Measurements from ENCODE around the gene SPECC1.

DNA sequence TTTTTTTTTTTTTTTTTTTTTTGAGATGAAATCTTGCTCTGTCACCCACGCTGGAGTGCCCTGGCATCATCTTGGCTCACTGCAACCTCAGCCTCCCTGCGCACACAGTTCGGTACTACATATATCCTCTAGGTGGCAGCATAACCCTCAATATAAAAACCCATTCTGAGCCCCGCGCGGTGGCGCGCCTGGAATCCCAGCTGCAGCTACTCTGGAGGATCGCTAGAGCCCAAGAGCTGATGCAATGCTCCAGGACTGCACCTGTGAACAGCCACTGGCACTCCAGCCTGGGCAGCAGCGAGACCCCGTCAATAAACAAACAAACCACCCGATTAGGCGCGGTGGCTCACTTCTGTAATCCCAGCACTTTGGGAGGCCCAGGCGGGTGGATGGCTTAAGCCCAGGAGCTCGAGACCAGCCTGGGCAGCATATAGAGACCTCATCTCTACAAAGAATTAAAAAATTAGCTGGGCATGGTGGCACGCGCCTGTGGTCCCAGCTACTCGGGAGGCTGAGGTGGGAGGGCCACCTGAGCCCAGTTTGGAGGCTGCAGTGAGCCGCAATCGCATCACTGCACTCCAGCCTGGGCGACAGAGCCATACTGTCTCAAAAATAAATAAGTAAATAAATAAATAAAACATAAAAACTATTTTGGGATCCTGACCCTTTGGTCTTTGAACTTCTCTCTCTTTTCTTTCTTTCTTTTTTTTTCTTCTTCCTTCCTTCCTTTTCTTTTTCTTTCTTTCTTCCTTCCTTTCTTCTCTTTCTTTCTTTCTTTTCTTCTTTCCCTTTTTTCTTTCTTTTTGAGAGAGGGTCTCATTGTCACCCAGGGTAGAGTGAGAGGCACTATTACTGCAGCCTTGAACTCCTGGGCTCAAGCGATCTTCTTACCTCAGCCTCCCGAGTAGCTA is 16.1 kb upstream of the SPECC1 start:
- no peak for TF ChIP-seq CBFB (CRISPR knock-in tag; IDR thresholded peaks at IDR 0.05)
- TF ChIP-seq, protein P1, sequence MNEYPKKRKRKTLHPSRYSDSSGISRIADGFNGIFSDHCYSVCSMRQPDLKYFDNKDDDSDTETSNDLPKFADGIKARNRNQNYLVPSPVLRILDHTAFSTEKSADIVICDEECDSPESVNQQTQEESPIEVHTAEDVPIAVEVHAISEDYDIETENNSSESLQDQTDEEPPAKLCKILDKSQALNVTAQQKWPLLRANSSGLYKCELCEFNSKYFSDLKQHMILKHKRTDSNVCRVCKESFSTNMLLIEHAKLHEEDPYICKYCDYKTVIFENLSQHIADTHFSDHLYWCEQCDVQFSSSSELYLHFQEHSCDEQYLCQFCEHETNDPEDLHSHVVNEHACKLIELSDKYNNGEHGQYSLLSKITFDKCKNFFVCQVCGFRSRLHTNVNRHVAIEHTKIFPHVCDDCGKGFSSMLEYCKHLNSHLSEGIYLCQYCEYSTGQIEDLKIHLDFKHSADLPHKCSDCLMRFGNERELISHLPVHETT (CRISPR knock-in tag; conservative IDR thresholded peaks at IDR 0.05 in 1 of 2, IDR thresholded peaks at IDR 0.05 in 1 of 2): no peak
- no peak for TF ChIP-seq RFX1 (IDR thresholded peaks at IDR 0.05)
- TF ChIP-seq, protein P2, sequence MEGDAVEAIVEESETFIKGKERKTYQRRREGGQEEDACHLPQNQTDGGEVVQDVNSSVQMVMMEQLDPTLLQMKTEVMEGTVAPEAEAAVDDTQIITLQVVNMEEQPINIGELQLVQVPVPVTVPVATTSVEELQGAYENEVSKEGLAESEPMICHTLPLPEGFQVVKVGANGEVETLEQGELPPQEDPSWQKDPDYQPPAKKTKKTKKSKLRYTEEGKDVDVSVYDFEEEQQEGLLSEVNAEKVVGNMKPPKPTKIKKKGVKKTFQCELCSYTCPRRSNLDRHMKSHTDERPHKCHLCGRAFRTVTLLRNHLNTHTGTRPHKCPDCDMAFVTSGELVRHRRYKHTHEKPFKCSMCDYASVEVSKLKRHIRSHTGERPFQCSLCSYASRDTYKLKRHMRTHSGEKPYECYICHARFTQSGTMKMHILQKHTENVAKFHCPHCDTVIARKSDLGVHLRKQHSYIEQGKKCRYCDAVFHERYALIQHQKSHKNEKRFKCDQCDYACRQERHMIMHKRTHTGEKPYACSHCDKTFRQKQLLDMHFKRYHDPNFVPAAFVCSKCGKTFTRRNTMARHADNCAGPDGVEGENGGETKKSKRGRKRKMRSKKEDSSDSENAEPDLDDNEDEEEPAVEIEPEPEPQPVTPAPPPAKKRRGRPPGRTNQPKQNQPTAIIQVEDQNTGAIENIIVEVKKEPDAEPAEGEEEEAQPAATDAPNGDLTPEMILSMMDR (IDR thresholded peaks at IDR 0.05 in 2 of 3, conservative IDR thresholded peaks at IDR 0.05 in 1 of 3; ENCODE audit: insufficient read depth in 2 of 3, low read depth in 1 of 3, low read length in 3 of 3): peak; percentile 67 to 97 (median 93)
- no peak for TF ChIP-seq SIN3A (IDR thresholded peaks at IDR 0.05; ENCODE audit: borderline replicate concordance in 2 of 2, control insufficient read depth in 1 of 2, low read depth in 2 of 2, low read length in 2 of 2)
- TF ChIP-seq POLR2A (conservative IDR thresholded peaks at IDR 0.05): no peak
- TF ChIP-seq, protein P3, sequence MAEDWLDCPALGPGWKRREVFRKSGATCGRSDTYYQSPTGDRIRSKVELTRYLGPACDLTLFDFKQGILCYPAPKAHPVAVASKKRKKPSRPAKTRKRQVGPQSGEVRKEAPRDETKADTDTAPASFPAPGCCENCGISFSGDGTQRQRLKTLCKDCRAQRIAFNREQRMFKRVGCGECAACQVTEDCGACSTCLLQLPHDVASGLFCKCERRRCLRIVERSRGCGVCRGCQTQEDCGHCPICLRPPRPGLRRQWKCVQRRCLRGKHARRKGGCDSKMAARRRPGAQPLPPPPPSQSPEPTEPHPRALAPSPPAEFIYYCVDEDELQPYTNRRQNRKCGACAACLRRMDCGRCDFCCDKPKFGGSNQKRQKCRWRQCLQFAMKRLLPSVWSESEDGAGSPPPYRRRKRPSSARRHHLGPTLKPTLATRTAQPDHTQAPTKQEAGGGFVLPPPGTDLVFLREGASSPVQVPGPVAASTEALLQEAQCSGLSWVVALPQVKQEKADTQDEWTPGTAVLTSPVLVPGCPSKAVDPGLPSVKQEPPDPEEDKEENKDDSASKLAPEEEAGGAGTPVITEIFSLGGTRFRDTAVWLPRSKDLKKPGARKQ (CRISPR knock-in tag; IDR thresholded peaks at IDR 0.05): no peak
- TF ChIP-seq, protein P4, sequence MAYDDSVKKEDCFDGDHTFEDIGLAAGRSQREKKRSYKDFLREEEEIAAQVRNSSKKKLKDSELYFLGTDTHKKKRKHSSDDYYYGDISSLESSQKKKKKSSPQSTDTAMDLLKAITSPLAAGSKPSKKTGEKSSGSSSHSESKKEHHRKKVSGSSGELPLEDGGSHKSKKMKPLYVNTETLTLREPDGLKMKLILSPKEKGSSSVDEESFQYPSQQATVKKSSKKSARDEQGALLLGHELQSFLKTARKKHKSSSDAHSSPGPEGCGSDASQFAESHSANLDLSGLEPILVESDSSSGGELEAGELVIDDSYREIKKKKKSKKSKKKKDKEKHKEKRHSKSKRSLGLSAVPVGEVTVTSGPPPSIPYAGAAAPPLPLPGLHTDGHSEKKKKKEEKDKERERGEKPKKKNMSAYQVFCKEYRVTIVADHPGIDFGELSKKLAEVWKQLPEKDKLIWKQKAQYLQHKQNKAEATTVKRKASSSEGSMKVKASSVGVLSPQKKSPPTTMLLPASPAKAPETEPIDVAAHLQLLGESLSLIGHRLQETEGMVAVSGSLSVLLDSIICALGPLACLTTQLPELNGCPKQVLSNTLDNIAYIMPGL (CRISPR knock-in tag; IDR thresholded peaks at IDR 0.05): no peak
- TF ChIP-seq ZNF785 (CRISPR knock-in tag; IDR thresholded peaks at IDR 0.05): no peak
- no peak for TF ChIP-seq STAT5A (IDR thresholded peaks at IDR 0.05; ENCODE audit: borderline replicate concordance, low read length)
- TF ChIP-seq ZC3H11A (IDR thresholded peaks at IDR 0.05; ENCODE audit: low read depth, low read length): no peak
- no peak for TF ChIP-seq ETV6 (IDR thresholded peaks at IDR 0.05; ENCODE audit: borderline replicate concordance in 1 of 2, low read depth in 2 of 2, low read length in 1 of 2)
- no peak for TF ChIP-seq ETV6 (CRISPR knock-in tag; IDR thresholded peaks at IDR 0.05; ENCODE audit: borderline replicate concordance)
- TF ChIP-seq ZNF444 (CRISPR knock-in tag; IDR thresholded peaks at IDR 0.05): no peak
- TF ChIP-seq, protein P5, sequence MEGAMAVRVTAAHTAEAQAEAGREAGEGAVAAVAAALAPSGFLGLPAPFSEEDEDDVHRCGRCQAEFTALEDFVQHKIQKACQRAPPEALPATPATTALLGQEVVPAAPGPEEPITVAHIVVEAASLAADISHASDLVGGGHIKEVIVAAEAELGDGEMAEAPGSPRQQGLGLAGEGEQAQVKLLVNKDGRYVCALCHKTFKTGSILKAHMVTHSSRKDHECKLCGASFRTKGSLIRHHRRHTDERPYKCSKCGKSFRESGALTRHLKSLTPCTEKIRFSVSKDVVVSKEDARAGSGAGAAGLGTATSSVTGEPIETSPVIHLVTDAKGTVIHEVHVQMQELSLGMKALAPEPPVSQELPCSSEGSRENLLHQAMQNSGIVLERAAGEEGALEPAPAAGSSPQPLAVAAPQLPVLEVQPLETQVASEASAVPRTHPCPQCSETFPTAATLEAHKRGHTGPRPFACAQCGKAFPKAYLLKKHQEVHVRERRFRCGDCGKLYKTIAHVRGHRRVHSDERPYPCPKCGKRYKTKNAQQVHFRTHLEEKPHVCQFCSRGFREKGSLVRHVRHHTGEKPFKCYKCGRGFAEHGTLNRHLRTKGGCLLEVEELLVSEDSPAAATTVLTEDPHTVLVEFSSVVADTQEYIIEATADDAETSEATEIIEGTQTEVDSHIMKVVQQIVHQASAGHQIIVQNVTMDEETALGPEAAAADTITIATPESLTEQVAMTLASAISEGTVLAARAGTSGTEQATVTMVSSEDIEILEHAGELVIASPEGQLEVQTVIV (CRISPR knock-in tag; IDR thresholded peaks at IDR 0.05; ENCODE audit: borderline replicate concordance): no peak
